ENCODE measurements around the gene EIF3K.
A peak's percentile ranks its signal among the peaks of the same experiment; 100 is the strongest.
"Not testable (repeated sequence)": the region's sequence is repeated elsewhere in the genome, so short reads cannot be mapped to it uniquely, and the experiment has no call there.

EIF3K gene, protein sequence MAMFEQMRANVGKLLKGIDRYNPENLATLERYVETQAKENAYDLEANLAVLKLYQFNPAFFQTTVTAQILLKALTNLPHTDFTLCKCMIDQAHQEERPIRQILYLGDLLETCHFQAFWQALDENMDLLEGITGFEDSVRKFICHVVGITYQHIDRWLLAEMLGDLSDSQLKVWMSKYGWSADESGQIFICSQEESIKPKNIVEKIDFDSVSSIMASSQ

DNA sequence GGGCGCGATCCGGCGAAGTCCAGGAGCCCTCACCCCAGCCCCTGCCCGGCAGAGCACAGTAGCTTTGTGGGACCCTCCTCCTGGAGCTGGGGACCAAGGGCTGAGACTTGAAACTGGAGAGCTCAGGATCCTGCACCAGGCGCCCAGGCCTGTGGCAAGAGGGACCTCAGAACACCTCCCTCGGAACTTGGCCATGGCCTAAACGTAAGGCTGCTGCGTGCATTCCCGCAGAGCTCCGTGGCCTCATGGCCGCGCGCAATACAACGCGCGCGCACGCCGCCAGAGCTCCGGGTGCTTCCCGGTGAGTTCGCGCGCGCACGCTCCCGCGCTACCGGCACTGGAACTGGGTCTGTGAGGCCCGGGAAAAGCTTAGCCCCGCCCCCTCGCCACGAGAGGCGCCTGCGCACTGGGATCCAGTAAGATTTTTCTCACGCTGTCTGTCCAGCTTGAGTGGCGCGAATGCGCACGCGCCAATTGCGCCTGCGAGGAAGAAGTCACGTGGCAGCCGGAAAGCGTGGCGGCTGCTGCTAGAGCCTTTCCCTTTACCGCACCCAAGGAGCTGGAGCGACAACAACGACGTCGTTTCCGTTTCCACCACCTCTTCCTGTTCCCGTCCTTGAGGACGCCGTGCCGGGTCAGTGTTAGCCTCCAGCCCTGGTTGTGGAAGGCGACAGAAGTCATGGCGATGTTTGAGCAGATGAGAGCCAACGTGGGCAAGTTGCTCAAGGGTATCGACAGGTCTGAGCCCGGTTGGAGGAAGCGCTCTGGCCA, at the start of gene EIF3K:
TSS of gene EIF3K (plus strand) at position 599 of the 771 bp plus-strand sequence. CDS start at position 680, 81 bp downstream.
- ATAC-seq (replicated peaks) (peak; percentile 53 to 54), DNase-seq (peak; percentile 97)
- no peaks in the 10 kb centered on the region for H3K9me3 Mint-ChIP-seq
- H3K27me3 Mint-ChIP-seq, result no peaks in the 10 kb centered on the region
- H3K36me3 Mint-ChIP-seq, result peaks cover 43 to 54% of the 10 kb centered on the region in 2 donors
- peak within 1 kb of the TSS; percentile 97 to 100 for H3K4me3 Mint-ChIP-seq
- peak within 1 kb of the TSS; percentile 99 for H3K27ac Mint-ChIP-seq
- peaks cover 30 to 69% of the 10 kb centered on the region in 2 donors for H3K4me1 Mint-ChIP-seq

DNA sequence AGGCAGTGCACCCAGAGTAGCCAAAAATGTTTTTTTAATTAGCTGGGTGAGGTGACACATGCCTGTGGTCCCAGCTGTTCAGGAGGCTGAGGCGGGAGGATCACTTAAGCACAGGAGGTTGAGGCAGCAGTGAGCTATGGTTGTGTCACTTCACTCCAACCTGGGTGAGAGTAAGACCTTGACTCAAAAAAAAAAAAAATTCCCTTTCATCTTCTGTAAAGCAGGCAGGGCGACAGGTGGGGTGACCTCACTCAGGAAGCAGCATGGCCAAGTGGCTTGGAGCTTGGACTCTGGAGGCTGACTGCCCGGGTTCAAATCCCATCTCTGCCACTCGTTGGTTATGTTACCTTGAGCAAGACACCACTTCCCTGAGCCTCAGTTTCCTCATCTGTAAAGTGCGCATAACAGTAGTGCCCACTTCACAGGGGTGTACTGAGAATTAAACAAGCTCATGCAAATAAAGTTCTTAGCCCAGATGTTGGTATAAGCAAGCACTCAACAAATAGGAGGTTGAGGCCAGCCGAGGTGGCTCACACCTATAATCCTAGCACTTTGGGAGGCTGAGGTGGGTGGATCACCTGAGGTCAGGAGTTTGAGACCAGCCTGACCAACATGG, 49.5 kb upstream of the EIF3K start:
- H3K27me3 Mint-ChIP-seq, result peaks cover 16 to 26% of the 10 kb centered on the region in 2 donors
- DNase-seq (no peak), ATAC-seq (replicated peaks) (peak in 1 of 2 donors; percentile 26)
- H3K36me3 Mint-ChIP-seq, result no peaks in the 10 kb centered on the region
- no peaks in the 10 kb centered on the region for H3K9me3 Mint-ChIP-seq
- no peak overlapping the region for H3K27ac Mint-ChIP-seq
- H3K4me3 Mint-ChIP-seq, result no peak overlapping the region
- H3K4me1 Mint-ChIP-seq, result peaks cover 5 to 8% of the 10 kb centered on the region in 2 donors

DNA sequence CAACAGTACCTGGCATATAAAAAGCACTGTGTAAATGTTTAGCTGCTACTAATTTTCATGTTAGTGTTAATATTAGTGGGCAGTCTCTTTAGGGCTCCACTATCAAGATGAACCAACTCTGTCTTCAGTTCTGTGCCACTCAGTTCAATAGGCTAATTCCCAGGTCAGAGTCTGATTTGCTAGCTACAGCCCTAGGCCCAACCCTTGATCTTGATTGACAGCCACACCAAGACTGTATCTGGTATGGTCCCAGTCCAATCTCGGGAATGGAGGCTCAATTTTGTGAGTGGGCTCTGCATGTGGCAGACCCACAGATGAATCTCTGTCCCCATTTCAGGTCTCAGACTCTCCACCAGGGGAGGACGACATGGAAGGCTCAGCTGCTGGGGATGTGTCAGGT, 47.3 kb upstream of the EIF3K start:
- H3K27ac Mint-ChIP-seq, result no peak overlapping the region
- DNase-seq (no peak), ATAC-seq (replicated peaks) (no peak)
- no peaks in the 10 kb centered on the region for H3K36me3 Mint-ChIP-seq
- no peak overlapping the region for H3K4me3 Mint-ChIP-seq
- H3K27me3 Mint-ChIP-seq, result peaks cover 5 to 12% of the 10 kb centered on the region in 2 donors
- H3K4me1 Mint-ChIP-seq, result no peaks in the 10 kb centered on the region
- H3K9me3 Mint-ChIP-seq, result no peaks in the 10 kb centered on the region

DNA sequence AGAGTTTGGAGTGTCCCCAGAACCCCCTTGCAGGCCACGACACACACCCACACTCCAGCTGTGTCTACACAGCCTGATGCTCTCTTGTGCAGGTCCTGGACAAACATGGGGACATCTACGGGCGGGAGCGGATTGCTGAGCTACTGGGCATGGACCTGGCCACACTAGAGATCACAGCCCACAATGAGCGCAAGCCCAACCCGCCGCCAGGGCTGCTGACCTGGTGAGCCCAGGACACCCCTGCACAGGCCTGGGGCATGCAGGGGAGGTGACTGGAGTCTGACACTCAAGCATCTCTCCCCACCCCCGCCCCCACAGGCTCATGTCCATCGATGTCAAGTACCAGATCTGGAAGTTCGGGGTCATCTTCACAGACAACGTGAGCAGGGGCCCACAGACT, 41.2 kb upstream of the EIF3K start:
- Mint-ChIP-seq H3K4me1 (no peaks in the 10 kb centered on the region), H3K4me3 (no peak overlapping the region), H3K36me3 (no peaks in the 10 kb centered on the region), H3K27me3 (peaks cover 0 to 5% of the 10 kb centered on the region in 2 donors), H3K9me3 (no peaks in the 10 kb centered on the region), H3K27ac (no peak overlapping the region)
- DNase-seq (no peak), ATAC-seq (replicated peaks) (no peak)

DNA sequence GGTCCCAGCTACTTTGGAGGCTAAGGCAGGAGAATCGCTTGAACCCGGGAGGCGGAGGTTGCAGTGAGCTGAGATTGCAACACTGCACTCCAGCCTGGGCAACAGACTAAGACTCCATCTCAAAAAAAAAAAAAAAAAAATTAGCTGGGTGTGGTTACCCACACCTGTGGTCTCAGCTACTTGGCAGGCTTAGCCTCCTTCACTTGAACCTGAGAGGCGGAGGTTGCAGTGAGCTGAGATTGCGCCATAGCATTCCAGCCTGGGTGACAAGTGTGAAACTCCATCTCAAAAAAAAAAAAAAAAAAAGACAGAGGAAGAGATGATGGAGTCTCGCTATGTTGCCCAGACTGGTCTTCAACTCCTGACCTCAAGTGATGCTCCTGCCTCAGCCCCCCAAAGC, 39.7 kb upstream of the EIF3K start:
- not testable (repeated sequence) for H3K4me3 Mint-ChIP-seq; H3K36me3 Mint-ChIP-seq; H3K27ac Mint-ChIP-seq; H3K27me3 Mint-ChIP-seq; H3K9me3 Mint-ChIP-seq; DNase-seq; ATAC-seq (replicated peaks); H3K4me1 Mint-ChIP-seq

DNA sequence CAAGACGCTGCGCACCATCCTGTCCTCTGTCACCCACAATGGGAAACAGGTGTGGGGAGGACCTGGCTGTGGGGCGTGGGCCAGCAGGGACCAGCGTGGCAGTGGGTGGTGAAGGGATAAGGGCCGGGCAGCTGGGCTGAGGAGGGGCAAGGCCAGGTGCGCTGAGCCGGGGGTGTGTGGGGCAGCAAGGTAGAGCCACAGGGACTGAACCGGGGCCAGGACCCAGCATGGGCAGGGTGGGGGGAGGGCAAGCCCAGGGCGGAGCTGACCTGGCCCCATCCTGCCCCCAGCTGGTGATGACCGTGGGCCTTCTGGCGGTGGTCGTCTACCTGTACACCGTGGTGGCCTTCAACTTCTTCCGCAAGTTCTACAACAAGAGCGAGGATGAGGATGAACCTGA, 38.9 kb upstream of the EIF3K start:
- no peaks in the 10 kb centered on the region for H3K36me3 Mint-ChIP-seq

DNA sequence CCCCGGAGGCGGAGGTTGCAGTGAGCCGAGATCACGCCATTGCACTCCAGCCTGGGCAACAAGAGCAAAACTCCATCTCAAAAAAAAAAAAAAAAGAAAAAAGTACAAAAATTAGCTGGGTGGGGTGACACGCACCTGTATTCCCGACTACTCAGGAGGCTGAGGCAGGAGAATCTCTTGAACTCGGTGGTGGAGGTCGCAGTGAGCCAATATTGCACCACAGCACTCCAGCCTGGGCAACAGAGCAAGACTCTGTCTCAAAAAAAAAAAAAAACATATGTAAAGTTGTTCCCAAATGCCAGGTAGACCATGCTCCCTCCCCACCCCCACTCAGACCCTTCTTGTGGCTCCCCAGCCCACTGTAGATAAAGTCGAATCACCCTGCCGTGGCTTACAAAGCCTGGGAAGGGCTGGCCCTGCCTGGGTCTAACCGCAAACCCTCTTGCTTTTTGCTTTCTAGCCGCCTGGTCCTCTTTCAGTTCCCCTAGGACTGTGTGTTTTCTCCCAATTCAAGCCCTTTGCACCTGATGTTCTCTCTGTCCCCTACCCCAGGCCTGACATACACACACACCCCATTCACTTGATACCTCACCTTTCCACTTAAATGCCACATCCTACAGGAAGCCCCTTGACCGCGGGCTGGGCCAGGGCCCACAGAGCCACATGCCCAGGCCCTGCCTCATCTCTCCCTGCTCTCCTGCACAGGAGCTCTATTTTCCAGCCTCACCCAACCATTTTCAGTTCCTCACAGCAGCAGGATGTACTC, 35.6 kb upstream of the EIF3K start:
- ATAC-seq (replicated peaks) (peak; percentile 89 to 92), DNase-seq (peak; percentile 29)
- Mint-ChIP-seq H3K9me3 (no peaks in the 10 kb centered on the region), H3K27ac (peak overlapping the region; percentile 10), H3K36me3 (peaks cover 14 to 21% of the 10 kb centered on the region in 2 donors), H3K4me3 (no peak overlapping the region), H3K4me1 (peaks cover 5 to 12% of the 10 kb centered on the region in 2 donors), H3K27me3 (peaks cover 0 to 5% of the 10 kb centered on the region in 2 donors)

More for the DNA sequence above, 38.9 kb upstream of the EIF3K start:
- Mint-ChIP-seq H3K4me1 (peaks cover 5 to 6% of the 10 kb centered on the region in 2 donors), H3K9me3 (no peaks in the 10 kb centered on the region), H3K27me3 (peaks cover 0 to 5% of the 10 kb centered on the region in 2 donors), H3K27ac (no peak overlapping the region), H3K4me3 (no peak overlapping the region)
- ATAC-seq (replicated peaks) (no peak), DNase-seq (no peak)

DNA sequence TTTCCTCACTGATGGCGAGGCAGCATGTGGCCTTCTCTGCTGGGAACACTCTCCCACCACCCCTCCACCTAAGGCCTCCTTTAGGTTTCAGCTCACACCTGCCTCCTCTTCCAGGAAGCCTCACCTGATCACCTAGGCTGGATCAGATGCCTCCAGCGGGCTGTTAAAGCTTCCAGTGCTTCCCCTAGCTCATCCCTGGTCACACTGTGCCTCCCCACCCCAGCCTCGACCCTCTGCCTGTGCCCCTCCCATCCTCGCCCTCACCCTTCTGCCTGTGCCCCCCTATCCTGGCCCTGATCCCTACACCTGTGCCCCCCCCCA, 35.0 kb upstream of the EIF3K start:
- no peak overlapping the region for H3K4me3 Mint-ChIP-seq
- H3K36me3 Mint-ChIP-seq, result peaks cover 14 to 23% of the 10 kb centered on the region in 2 donors
- H3K4me1 Mint-ChIP-seq, result peaks cover 5 to 12% of the 10 kb centered on the region in 2 donors
- ATAC-seq (replicated peaks), result no peak
- H3K27me3 Mint-ChIP-seq, result peaks cover 0 to 5% of the 10 kb centered on the region in 2 donors
- H3K9me3 Mint-ChIP-seq, result no peaks in the 10 kb centered on the region
- H3K27ac Mint-ChIP-seq, result no peak overlapping the region
- no peak for DNase-seq

DNA sequence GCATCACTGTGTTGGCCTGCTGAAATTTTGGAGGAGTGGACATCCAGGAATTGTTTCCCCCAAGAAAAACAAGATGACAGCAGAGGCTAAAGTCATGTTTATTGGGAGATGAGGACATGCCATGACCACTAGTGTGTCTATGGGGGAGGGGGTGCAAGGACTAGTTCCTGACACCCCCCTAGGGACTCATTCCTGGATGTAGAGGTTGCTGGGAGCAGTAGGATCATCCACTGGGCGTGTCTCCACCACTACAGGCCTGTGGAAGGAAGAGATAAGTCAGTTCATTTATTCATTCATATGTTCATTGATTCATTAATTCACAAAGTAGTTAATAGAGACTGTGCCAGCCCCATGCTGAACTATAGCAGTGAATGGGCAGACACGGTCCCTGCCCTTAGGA, 31.4 kb upstream of the EIF3K start:
- peaks cover 5 to 12% of the 10 kb centered on the region in 2 donors for H3K4me1 Mint-ChIP-seq
- no peak overlapping the region for H3K4me3 Mint-ChIP-seq
- no peaks in the 10 kb centered on the region for H3K27me3 Mint-ChIP-seq
- no peaks in the 10 kb centered on the region for H3K9me3 Mint-ChIP-seq
- ATAC-seq (replicated peaks) (no peak), DNase-seq (no peak)
- no peak overlapping the region for H3K27ac Mint-ChIP-seq
- peaks cover 22 to 32% of the 10 kb centered on the region in 2 donors for H3K36me3 Mint-ChIP-seq

DNA sequence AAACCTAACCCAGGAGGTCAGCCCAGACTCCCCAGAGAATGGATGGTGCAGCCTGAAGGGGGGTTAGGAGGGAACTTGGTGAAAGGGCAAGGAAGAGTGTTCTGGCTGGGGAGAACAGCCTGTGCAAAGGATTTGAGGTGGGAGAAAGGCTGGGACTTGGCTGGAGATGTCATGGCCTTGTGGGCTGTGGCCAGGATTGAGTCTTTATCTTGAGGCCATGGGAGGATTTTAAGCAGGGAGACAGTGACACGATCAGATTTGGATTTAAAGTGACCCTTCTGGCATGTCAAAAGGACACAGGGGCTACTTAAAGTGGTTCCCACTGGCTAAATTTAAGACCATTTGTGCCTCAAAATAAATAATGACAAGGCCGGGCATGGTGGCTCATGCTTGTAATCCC, 30.9 kb upstream of the EIF3K start:
- Mint-ChIP-seq H3K27me3 (no peaks in the 10 kb centered on the region), H3K27ac (no peak overlapping the region), H3K9me3 (no peaks in the 10 kb centered on the region), H3K4me3 (no peak overlapping the region), H3K4me1 (peaks cover 5 to 12% of the 10 kb centered on the region in 2 donors), H3K36me3 (peaks cover 22 to 35% of the 10 kb centered on the region in 2 donors)
- DNase-seq (no peak), ATAC-seq (replicated peaks) (no peak)

DNA sequence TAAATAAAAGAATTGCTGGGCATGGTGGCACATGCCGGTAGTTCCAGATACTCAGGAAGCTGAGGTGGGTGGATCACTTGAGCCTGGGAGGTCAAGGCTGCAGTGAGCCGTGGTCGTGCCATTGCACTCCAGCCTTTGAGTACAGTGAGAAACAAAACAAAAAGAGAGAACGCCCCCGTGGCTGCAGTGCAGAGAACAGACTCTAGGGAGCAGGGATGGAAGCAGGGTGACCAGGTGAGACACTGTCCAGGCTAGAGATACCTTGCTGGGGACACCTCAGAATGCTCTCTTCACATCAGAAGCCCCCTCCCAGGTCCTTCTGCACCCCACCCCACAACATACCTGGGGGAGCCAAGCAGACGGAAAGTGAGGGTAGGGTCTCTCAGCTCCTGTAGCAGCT, 26.0 kb upstream of the EIF3K start:
- ATAC-seq (replicated peaks), result peak in 1 of 2 donors; percentile 33
- Mint-ChIP-seq H3K27ac (no peak overlapping the region), H3K4me1 (peaks cover 4 to 10% of the 10 kb centered on the region in 2 donors), H3K36me3 (peaks cover 38 to 51% of the 10 kb centered on the region in 2 donors), H3K27me3 (no peaks in the 10 kb centered on the region), H3K9me3 (no peaks in the 10 kb centered on the region), H3K4me3 (no peak overlapping the region)
- DNase-seq, result no peak

DNA sequence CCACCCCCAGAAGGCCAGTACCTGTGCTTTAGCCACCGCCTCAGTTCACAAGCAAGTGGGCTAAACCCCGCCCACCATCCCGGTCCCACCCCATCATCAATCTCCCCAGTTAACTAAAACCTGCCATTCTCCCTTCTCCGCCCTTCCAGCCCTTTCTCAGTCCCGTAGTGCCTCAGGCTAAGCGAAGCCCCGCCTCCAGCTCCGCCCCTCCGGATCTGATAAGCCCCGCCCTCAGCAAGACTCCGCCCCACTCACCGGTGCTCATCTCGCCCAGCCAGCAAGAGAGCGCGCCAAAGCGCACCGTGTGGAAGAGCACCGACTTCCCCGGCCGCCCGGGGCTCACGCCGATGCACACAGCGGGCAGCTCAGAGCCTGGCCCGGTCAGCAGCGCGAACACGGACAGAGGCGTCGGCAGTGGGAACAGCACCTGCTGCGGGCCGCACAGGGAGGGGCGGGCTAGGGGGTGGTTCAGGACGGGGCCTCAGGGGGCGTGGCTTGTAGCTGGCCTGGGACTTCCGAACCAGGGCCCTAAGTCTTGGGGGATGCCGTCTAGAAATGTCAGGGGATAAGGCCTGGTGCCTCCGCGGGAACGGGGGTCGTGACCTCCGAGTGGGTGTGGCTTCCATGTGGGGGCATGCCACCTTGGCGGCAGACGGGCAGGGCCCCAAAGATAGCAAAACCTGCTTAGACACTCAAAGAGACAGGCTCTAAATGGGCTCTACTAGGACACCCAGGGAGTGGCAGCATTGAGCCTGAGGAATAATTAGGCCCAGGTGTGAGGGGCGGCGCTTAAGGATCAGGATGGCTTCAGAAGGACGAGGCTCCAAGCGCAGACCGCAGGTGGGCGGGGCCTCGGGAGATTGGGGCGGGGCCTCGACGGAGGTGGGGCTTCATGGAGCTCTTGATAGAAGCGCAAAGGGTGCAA, 22.7 kb upstream of the EIF3K start:
- peaks cover 0 to 2% of the 10 kb centered on the region in 2 donors for H3K9me3 Mint-ChIP-seq
- no peak overlapping the region for H3K4me3 Mint-ChIP-seq
- H3K27ac Mint-ChIP-seq, result no peak overlapping the region
- H3K4me1 Mint-ChIP-seq, result peaks cover 12 to 13% of the 10 kb centered on the region in 2 donors
- H3K36me3 Mint-ChIP-seq, result peaks cover 39 to 54% of the 10 kb centered on the region in 2 donors
- H3K27me3 Mint-ChIP-seq, result no peaks in the 10 kb centered on the region
- ATAC-seq (replicated peaks) (peak; percentile 33 to 36), DNase-seq (no peak)

DNA sequence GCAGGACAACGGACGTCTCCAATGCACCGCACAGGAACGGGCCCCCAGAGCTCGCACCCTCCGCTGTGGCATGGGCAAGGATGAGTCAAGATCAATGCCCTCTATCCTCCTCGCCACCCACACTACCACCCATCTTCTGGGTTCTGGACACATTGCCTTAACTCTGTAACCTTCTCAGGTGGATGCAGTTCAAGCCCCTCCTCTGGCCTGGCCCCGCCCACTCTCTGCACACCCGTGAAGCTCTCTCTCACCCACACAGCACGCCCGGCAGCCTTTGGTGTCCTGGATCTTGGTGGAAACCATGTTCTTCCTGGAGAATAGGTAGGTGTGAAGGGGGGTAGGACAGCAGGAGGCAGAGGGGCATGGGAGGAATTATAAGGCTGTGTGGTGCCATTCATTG, 21.9 kb upstream of the EIF3K start:
- Mint-ChIP-seq H3K4me1 (peaks cover 12 to 13% of the 10 kb centered on the region in 2 donors), H3K36me3 (peaks cover 44 to 59% of the 10 kb centered on the region in 2 donors)
- no peak for ATAC-seq (replicated peaks)

More for the DNA sequence above, 21.9 kb upstream of the EIF3K start:
- no peak overlapping the region for H3K27ac Mint-ChIP-seq
- no peaks in the 10 kb centered on the region for H3K27me3 Mint-ChIP-seq
- H3K4me3 Mint-ChIP-seq, result no peak overlapping the region
- DNase-seq, result no peak
- peaks cover 0 to 3% of the 10 kb centered on the region in 2 donors for H3K9me3 Mint-ChIP-seq

Measured in stimulated activated naive B cell treated with anti-CD40 and anti-IgM and Interleukin-4, amounts not matched to agents 10 μg/mL and 1 μg/mL and 100 μg/mL, for 72 hours (primary cell).